Transverse colon (tissue), 4 donors: ENCODE data around the gene PPP5C.

ENCODE experiments used
- CTCF ChIP-seq, 5 experiments: fragments of 200-600 bp in 3 of 5; fragments of 450-650 bp in 2 of 5; sonication (generic) in 3 of 5; IDR thresholded peaks; 1 replicate in 2 of 5; 2 replicates in 3 of 5; pipeline ENCODE4 v1.5.1; 2016 to 2017; ENCODE audit warnings: antibody characterized with exemption in 5 of 5, inconsistent platforms in 3 of 5, mild to moderate bottlenecking in 2 of 5, moderate library complexity in 1 of 5
- EP300 ChIP-seq: sonication (generic); formaldehyde crosslinking; IDR thresholded peaks from one replicate; pipeline ENCODE4 v1.6.1; 2017; ENCODE audit warnings: antibody characterized with exemption, low read depth
- POLR2AphosphoS5 ChIP-seq, 3 donors: sonication (generic); formaldehyde crosslinking; IDR thresholded peaks; one replicate each; pipeline ENCODE4 v1.6.1; 2016; ENCODE audit warnings: antibody characterized with exemption in 3 of 3

DNA sequence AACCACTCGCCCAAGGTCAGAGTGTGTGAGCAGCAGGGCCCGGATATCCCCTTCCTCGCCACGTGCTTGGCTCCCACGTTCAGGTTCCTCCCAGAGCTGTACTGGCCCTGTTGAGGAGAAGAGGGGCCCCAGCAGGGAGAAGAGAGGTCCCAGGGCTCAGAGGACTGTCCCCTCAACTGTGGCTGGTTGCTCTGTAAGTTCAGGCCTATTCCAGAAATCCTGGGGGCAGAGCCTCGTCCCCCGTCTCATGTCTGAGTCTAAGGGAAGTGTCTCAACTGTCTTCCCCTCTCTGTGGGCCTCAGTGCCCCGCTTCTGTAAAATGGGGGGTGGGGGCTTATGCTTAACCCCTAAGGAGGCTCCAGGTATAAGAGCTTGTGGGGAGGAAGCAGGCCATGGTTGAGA is 3.9 kb downstream of the PPP5C start:
- no peak for TF ChIP-seq POLR2AphosphoS5 (IDR thresholded peaks at IDR 0.05)
- TF ChIP-seq EP300: no peak
- TF ChIP-seq CTCF (IDR thresholded peaks at IDR 0.05): no peak
